ENCODE data around the gene ITPK1. TPM values are rescaled to one million over a fixed set of nuclear protein-coding genes. Genes with fewer than 3 reads are reported as not detected.

ITPK1 gene
- total RNA-seq, 1 experiment from 2014 or later = 60.1 TPM

DNA sequence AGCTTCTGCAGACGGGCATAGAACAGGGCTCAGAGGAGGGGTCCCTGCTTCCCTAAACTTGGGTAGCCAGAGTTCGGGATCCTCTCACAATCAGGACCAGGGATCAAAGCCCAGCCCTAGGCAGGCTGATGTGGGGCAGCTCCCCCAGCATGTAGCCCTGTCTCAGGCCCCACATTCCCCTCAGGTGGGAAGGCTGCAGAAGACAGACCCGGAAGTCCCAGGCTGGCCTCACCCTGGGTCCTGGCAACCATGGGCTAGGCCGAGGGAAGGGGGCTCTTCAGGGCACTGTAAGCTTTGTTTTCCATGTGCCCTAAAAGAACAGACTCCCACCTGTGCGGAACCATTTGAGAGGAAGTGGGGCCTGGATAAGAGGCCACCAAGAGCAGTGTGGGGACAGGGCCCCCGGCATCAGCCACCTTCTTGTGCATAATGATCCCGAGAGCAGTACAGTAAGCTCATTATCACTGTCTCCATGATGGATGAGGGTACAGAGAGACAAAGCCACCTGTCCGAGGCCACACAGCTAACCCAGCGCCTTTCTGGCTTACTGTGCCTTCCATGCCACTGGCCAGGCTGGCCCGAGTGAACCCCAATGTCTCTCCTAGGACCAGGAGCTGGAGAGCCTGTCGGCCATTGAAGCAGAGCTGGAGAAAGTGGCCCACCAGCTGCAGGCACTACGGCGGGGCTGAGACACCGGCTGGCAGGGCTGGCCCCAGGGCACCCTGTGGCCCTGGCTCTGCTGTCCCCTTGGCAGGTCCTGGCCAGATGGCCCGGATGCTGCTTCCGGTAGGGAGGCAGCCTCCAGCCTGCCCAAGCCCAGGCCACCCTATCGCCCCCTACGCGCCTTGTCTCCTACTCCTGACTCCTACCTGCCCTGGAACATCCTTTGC, 181.3 kb downstream of the ITPK1 start:
- intact Hi-C loops (cut with micrococcal nuclease; ENCODE audit: unreplicated experiment) = no loop called here
- no peak overlapping the region for H3K4me3 ChIP-seq (ENCODE audit: low read depth, low read length)
- TF ChIP-seq, protein P1, sequence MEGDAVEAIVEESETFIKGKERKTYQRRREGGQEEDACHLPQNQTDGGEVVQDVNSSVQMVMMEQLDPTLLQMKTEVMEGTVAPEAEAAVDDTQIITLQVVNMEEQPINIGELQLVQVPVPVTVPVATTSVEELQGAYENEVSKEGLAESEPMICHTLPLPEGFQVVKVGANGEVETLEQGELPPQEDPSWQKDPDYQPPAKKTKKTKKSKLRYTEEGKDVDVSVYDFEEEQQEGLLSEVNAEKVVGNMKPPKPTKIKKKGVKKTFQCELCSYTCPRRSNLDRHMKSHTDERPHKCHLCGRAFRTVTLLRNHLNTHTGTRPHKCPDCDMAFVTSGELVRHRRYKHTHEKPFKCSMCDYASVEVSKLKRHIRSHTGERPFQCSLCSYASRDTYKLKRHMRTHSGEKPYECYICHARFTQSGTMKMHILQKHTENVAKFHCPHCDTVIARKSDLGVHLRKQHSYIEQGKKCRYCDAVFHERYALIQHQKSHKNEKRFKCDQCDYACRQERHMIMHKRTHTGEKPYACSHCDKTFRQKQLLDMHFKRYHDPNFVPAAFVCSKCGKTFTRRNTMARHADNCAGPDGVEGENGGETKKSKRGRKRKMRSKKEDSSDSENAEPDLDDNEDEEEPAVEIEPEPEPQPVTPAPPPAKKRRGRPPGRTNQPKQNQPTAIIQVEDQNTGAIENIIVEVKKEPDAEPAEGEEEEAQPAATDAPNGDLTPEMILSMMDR (IDR thresholded peaks at IDR 0.05; ENCODE audit: insufficient read depth in 1 of 2, low read depth in 1 of 2, low read length in 1 of 2, severe bottlenecking in 1 of 2, unreplicated experiment in 1 of 2) = no peak
- H3K36me3 Mint-ChIP-seq (ENCODE audit: insufficient read depth, unreplicated experiment) = peaks cover 13% of the 10 kb centered on the region
- BruUV-seq (replicated peaks) = no TSS peak
- H3K4me1 ChIP-seq = no peaks in the 10 kb centered on the region
- no peaks in the 10 kb centered on the region for H3K4me1 Mint-ChIP-seq (ENCODE audit: low read depth, unreplicated experiment)
- no peak overlapping the region for H3K4me3 Mint-ChIP-seq (ENCODE audit: unreplicated experiment)
- H3K9me3 Mint-ChIP-seq (ENCODE audit: unreplicated experiment) = no peaks in the 10 kb centered on the region
- no peaks in the 10 kb centered on the region for H3K36me3 ChIP-seq (ENCODE audit: control insufficient read depth, insufficient read depth, low read length)
- ChIA-PET POLR2A (no interaction called here), CTCF (no interaction called here)
- no peaks in the 10 kb centered on the region for H3K9me3 ChIP-seq
- no peak overlapping the region for H3K27ac Mint-ChIP-seq (ENCODE audit: unreplicated experiment)
- no peak for DNase-seq
- no peaks in the 10 kb centered on the region for H3K27me3 ChIP-seq (replicated peaks; ENCODE audit: control insufficient read depth, insufficient read depth, low read length)
- H3K27me3 Mint-ChIP-seq (ENCODE audit: insufficient read depth, unreplicated experiment) = no peaks in the 10 kb centered on the region

DNA sequence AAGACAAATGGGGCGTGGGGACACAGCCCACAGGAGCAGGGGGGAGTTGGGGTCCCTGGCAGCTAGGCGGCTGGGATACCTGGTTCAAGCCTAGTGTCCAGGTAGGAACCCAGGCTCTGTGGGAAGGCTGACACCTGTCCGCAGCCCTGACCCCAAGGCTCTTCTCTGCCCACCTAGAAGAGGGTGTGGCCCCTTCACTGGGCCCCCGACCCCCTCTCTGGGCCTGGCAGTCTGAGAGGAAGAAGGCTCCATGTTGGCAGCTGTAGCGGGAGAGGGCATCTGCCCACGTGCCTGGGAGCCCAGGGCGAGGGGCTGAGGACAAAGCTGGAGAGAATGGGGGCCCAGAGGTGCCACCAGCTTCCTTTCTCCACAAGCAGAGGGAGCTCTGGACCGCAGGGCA, 182.2 kb downstream of the ITPK1 start:
- Histone ChIP-seq H3K27me3 (replicated peaks; ENCODE audit: control insufficient read depth, insufficient read depth, low read length) (no peaks in the 10 kb centered on the region), H3K36me3 (ENCODE audit: control insufficient read depth, insufficient read depth, low read length) (no peaks in the 10 kb centered on the region), H3K4me1 (no peaks in the 10 kb centered on the region), H3K9me3 (no peaks in the 10 kb centered on the region), H3K4me3 (ENCODE audit: low read depth, low read length) (no peak overlapping the region)
- intact Hi-C loops (cut with micrococcal nuclease; ENCODE audit: unreplicated experiment) = no loop called here
- Mint-ChIP-seq H3K4me3 (ENCODE audit: unreplicated experiment) (no peak overlapping the region), H3K36me3 (ENCODE audit: insufficient read depth, unreplicated experiment) (peaks cover 13% of the 10 kb centered on the region), H3K27ac (ENCODE audit: unreplicated experiment) (no peak overlapping the region), H3K27me3 (ENCODE audit: insufficient read depth, unreplicated experiment) (no peaks in the 10 kb centered on the region), H3K9me3 (ENCODE audit: unreplicated experiment) (no peaks in the 10 kb centered on the region), H3K4me1 (ENCODE audit: low read depth, unreplicated experiment) (no peaks in the 10 kb centered on the region)
- no TSS peak for BruUV-seq (replicated peaks)
- POLR2A ChIA-PET = no interaction called here
- CTCF ChIA-PET = no interaction called here
- TF ChIP-seq, protein P1 (IDR thresholded peaks at IDR 0.05; ENCODE audit: insufficient read depth in 1 of 2, low read depth in 1 of 2, low read length in 1 of 2, severe bottlenecking in 1 of 2, unreplicated experiment in 1 of 2) = no peak
- DNase-seq = no peak

DNA sequence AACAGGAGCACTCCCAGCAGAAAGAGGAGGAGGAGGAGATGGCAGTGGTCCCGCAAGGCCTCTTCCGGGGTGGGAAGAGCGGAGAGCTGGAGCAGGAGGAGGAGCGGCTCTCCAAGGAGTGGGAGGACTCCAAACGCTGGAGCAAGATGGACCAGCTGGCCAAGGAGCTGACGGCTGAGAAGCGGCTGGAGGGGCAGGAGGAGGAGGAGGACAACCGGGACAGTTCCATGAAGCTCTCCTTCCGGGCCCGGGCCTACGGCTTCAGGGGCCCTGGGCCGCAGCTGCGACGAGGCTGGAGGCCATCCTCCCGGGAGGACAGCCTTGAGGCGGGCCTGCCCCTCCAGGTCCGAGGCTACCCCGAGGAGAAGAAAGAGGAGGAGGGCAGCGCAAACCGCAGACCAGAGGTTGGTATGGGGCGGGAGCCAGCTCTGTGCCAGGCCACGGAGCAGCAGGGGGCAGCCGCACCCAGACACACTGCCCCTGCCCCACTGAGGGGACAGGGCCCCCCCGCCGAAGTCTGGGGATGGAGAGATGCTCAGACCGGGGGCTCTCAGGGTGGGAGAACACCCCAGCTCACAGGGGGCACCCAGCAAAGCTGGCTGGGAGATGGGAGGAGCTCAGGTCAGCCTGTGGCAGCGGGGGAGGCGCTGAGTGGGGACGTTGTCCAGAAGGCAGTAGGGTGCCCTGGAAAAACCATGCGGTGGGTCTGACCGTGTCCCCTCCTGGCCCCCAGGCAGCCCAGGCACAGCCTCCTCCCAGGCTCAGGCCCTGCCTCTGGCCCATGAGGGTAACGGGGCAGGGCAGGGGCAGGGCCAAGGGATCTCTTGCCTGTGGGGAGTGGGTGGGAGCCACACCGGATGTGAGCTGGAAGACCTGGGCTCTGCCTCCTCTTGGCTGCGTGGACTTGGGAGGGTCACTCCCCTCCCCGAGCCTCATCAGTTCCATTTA, 183.0 kb downstream of the ITPK1 start:
- ChIA-PET CTCF (no interaction called here), POLR2A (no interaction called here)
- no peaks in the 10 kb centered on the region for H3K4me1 ChIP-seq
- no peaks in the 10 kb centered on the region for H3K9me3 ChIP-seq
- TF ChIP-seq, protein P1 (IDR thresholded peaks at IDR 0.05; ENCODE audit: insufficient read depth in 1 of 2, low read depth in 1 of 2, low read length in 1 of 2, severe bottlenecking in 1 of 2, unreplicated experiment in 1 of 2) = no peak
- no peaks in the 10 kb centered on the region for H3K4me1 Mint-ChIP-seq (ENCODE audit: low read depth, unreplicated experiment)
- no TSS peak for BruUV-seq (replicated peaks)
- no peaks in the 10 kb centered on the region for H3K27me3 ChIP-seq (replicated peaks; ENCODE audit: control insufficient read depth, insufficient read depth, low read length)
- no peaks in the 10 kb centered on the region for H3K9me3 Mint-ChIP-seq (ENCODE audit: unreplicated experiment)
- H3K27me3 Mint-ChIP-seq (ENCODE audit: insufficient read depth, unreplicated experiment) = no peaks in the 10 kb centered on the region
- H3K36me3 Mint-ChIP-seq (ENCODE audit: insufficient read depth, unreplicated experiment) = peaks cover 13% of the 10 kb centered on the region
- H3K4me3 ChIP-seq (ENCODE audit: low read depth, low read length) = no peak overlapping the region
- no peaks in the 10 kb centered on the region for H3K36me3 ChIP-seq (ENCODE audit: control insufficient read depth, insufficient read depth, low read length)
- H3K4me3 Mint-ChIP-seq (ENCODE audit: unreplicated experiment) = no peak overlapping the region
- DNase-seq = no peak
- no peak overlapping the region for H3K27ac Mint-ChIP-seq (ENCODE audit: unreplicated experiment)
- intact Hi-C loops (cut with micrococcal nuclease; ENCODE audit: unreplicated experiment) = no loop called here
